Measurements from ENCODE around the gene SGTB.

The SGTB gene, protein sequence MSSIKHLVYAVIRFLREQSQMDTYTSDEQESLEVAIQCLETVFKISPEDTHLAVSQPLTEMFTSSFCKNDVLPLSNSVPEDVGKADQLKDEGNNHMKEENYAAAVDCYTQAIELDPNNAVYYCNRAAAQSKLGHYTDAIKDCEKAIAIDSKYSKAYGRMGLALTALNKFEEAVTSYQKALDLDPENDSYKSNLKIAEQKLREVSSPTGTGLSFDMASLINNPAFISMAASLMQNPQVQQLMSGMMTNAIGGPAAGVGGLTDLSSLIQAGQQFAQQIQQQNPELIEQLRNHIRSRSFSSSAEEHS

DNA sequence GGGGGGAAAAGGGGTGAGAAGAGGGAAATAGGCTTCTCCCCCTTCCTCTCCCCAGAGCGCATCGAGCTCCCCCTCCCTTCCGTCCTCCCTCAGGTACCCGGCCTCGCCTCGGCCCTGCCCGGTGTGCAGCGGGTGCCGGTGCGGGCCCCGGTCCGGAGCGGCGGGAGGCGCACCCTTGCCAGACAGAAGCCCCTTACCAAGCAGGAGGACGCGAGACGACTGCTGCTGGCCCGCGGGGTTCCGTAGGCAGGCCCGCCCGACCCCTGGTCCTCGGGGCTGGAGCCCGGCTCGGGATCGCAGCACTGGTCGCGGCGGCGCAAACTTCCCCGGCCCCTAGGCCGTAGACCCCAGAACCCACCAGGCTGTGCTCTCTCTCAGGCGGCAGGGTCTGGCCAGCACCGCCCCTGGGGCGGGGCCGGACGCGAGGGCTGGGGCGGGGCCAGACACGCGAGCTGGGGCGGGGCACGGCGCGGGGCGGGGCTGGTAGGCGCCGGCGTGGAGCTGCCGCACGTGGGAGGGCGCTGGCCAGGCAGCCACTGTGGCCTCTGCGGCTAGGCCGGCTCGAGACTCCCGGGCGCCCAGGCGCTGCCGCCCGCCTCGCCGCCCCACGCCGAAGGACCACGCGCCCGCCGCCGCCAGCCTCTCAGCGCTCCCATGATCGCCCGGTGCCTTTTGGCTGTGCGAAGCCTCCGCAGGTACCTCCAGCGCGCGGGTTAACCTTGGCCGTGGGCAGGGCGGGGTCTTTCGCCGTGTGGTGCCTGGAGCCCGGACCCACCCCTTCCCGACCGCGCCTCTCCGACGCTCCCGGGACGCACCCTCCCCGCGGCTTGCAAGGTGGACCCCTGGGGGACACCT lies at the start of gene SGTB, which contains the start of gene NLN:
Gene SGTB, minus strand, starts transcription at position 390 of the 855 bp plus-strand sequence. CDS start 1,302 bp downstream, outside the sequence.
Gene NLN, plus strand, starts transcription at position 486 of the 855 bp plus-strand sequence. Its CDS starts 169 bp downstream, at position 655.
- TF ChIP-seq FOXM1 (IDR thresholded peaks at IDR 0.05; ENCODE audit: borderline replicate concordance, low read depth) (no peak), EP300 (IDR thresholded peaks at IDR 0.05; ENCODE audit: borderline replicate concordance) (no peak), TCF12 (IDR thresholded peaks at IDR 0.05; ENCODE audit: low read depth) (no peak; the same call in 1 of the 2 replicates), ZBTB7A (IDR thresholded peaks at IDR 0.05; ENCODE audit: low read depth) (peak; percentile 91), EGR1 (IDR thresholded peaks at IDR 0.05) (no peak), YY1 (IDR thresholded peaks at IDR 0.05; ENCODE audit: low read depth) (no peak), RAD21 (IDR thresholded peaks at IDR 0.05; ENCODE audit: low read depth) (no peak), NFIC (IDR thresholded peaks at IDR 0.05) (no peak; the same call in 1 of the 2 replicates), TEAD4 (IDR thresholded peaks at IDR 0.05) (no peak), CEBPB (IDR thresholded peaks at IDR 0.05) (no peak), TAF1 (IDR thresholded peaks at IDR 0.05; ENCODE audit: low read depth) (no peak; the same call in 1 of the 2 replicates), CREB1 (IDR thresholded peaks at IDR 0.05; ENCODE audit: low read depth) (no peak)
- TF ChIP-seq, protein P1, sequence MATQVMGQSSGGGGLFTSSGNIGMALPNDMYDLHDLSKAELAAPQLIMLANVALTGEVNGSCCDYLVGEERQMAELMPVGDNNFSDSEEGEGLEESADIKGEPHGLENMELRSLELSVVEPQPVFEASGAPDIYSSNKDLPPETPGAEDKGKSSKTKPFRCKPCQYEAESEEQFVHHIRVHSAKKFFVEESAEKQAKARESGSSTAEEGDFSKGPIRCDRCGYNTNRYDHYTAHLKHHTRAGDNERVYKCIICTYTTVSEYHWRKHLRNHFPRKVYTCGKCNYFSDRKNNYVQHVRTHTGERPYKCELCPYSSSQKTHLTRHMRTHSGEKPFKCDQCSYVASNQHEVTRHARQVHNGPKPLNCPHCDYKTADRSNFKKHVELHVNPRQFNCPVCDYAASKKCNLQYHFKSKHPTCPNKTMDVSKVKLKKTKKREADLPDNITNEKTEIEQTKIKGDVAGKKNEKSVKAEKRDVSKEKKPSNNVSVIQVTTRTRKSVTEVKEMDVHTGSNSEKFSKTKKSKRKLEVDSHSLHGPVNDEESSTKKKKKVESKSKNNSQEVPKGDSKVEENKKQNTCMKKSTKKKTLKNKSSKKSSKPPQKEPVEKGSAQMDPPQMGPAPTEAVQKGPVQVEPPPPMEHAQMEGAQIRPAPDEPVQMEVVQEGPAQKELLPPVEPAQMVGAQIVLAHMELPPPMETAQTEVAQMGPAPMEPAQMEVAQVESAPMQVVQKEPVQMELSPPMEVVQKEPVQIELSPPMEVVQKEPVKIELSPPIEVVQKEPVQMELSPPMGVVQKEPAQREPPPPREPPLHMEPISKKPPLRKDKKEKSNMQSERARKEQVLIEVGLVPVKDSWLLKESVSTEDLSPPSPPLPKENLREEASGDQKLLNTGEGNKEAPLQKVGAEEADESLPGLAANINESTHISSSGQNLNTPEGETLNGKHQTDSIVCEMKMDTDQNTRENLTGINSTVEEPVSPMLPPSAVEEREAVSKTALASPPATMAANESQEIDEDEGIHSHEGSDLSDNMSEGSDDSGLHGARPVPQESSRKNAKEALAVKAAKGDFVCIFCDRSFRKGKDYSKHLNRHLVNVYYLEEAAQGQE (IDR thresholded peaks at IDR 0.05; ENCODE audit: low read depth): no peak
- TF ChIP-seq, protein P2, sequence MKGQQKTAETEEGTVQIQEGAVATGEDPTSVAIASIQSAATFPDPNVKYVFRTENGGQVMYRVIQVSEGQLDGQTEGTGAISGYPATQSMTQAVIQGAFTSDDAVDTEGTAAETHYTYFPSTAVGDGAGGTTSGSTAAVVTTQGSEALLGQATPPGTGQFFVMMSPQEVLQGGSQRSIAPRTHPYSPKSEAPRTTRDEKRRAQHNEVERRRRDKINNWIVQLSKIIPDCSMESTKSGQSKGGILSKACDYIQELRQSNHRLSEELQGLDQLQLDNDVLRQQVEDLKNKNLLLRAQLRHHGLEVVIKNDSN (IDR thresholded peaks at IDR 0.05): peak; percentile 62; the same call in 1 of the 2 replicates
- TF ChIP-seq, protein P3, sequence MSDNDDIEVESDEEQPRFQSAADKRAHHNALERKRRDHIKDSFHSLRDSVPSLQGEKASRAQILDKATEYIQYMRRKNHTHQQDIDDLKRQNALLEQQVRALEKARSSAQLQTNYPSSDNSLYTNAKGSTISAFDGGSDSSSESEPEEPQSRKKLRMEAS (IDR thresholded peaks at IDR 0.05): peak; percentile 84

DNA sequence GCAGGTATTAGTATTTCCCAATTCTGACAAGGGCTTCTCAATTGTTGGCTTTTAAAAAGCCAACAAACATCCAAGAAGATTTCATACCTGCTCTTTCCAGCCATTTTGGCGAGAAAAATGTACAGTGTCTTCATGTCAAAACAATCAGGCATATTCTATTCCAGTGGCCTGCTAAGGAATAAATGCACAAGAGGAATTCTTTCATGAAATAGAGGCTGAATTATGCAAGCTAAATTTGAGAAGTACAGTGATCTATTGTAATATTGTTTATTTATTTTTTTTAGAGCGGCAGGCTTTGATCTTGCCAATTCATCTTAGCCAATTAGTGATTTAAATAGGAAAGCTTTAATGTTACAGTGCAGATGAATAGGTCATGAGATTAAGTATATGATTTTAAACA lies 49.4 kb upstream of the SGTB start:
- TF ChIP-seq TCF12 (IDR thresholded peaks at IDR 0.05; ENCODE audit: low read depth) (no peak), EP300 (IDR thresholded peaks at IDR 0.05; ENCODE audit: borderline replicate concordance) (no peak)

DNA sequence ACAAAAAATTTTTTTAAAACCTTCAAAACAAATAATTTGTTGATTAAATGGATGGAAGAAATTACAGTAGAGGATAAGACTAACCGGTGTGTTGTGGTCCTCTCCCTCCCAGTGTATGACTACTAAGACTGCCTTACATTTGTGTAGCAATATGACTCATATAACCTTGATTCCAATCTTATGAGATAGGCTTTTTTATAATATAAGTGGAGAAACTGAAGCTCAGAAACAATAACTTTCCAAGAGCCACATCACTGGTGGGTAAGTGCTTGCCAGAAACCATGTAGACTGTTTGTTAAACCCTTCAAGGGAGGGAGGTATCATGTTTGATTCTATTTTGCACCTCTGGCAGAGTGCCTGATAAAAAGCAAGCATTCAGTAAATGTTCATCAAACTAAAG lies 47.6 kb upstream of the SGTB start:
- TF ChIP-seq YY1 (IDR thresholded peaks at IDR 0.05; ENCODE audit: low read depth) (no peak), RAD21 (IDR thresholded peaks at IDR 0.05; ENCODE audit: low read depth) (no peak), CREB1 (IDR thresholded peaks at IDR 0.05; ENCODE audit: low read depth) (no peak)

DNA sequence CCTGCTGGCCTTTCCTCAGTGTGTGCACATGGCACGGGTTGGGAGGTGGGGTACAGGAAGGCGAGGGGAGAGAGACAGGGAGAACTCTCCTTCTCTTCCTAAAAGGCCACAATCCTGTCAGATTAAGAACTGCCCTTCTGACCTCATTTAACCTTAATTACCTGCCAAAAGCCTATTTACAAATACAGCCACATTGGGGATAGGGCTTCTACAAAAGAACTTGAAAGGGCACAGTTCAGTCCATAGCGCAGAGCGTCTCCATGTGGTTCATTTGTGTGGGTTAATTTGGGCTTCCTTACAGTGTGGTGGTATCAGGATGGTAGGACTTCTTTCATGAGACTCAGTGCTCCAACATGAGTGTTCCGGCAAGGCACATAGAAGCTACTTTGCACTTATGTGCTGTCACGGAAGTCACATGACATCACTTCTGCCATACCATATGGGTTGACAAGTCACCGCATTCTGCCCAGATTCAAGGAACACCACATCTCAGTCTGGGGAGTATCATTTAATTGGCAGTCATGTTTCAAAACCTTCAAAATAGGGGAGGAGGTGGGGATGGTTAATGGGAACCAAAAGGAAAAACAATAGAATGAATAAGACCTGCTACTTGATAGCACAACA lies 46.9 kb upstream of the SGTB start:
- TF ChIP-seq ZBTB7A (IDR thresholded peaks at IDR 0.05; ENCODE audit: low read depth) (no peak), TEAD4 (IDR thresholded peaks at IDR 0.05) (no peak), TAF1 (IDR thresholded peaks at IDR 0.05; ENCODE audit: low read depth) (no peak), NFIC (IDR thresholded peaks at IDR 0.05) (no peak), FOXM1 (IDR thresholded peaks at IDR 0.05; ENCODE audit: borderline replicate concordance, low read depth) (no peak)
- TF ChIP-seq, protein P2 (IDR thresholded peaks at IDR 0.05): 0 out of 2 replicates have a peak, but pooled peaks have one; percentile 18

DNA sequence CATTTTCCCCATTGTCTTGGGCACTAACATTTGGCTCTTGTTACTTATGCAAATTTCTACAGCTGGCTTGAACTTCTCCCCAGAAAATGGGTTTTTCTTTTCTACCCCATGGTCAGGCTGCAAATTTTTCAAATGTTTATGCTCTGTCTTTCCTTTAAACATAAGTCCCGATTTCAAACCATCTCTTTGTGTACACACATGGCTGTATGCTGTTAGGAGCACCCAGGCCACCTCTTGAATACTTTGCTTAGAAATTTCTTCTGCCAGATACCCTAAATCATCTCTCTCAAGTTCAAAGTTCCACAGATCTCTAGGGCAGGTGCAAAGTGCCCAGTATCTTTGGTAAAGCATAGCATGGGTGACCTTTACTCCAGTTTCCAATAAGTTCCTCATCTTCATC lies 45.7 kb upstream of the SGTB start:
- TF ChIP-seq CREB1 (IDR thresholded peaks at IDR 0.05; ENCODE audit: low read depth) (no peak), NFIC (IDR thresholded peaks at IDR 0.05) (no peak)
- TF ChIP-seq, protein P1 (IDR thresholded peaks at IDR 0.05; ENCODE audit: low read depth): no peak

DNA sequence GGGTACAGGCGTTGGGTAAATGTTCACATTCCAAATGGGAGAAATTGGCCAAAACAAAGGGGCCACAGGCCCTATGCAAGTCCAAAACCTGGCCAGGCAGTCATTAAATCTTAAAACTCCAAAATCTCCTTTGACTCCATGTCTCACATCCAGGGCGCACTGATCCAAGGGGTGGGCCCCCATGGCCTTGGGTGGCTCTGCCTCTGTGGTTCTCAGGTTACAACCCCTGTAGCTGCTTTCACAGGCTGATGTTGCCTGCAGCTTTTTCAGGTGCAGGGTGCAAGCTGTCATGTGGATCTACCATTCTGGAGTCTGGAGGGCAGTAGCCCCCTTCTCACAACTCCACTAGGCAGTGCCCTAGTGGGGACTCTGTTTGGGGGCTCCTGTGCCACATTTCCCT lies 44.9 kb upstream of the SGTB start:
- TF ChIP-seq, protein P2 (IDR thresholded peaks at IDR 0.05): no peak
- TF ChIP-seq TCF12 (IDR thresholded peaks at IDR 0.05; ENCODE audit: low read depth): no peak
- TF ChIP-seq CEBPB (IDR thresholded peaks at IDR 0.05): no peak
- no peak for TF ChIP-seq FOXM1 (IDR thresholded peaks at IDR 0.05; ENCODE audit: borderline replicate concordance, low read depth)
- TF ChIP-seq TEAD4 (IDR thresholded peaks at IDR 0.05): no peak
- no peak for TF ChIP-seq EP300 (IDR thresholded peaks at IDR 0.05; ENCODE audit: borderline replicate concordance)
- no peak for TF ChIP-seq YY1 (IDR thresholded peaks at IDR 0.05; ENCODE audit: low read depth)
- TF ChIP-seq, protein P1 (IDR thresholded peaks at IDR 0.05; ENCODE audit: low read depth): no peak
- no peak for TF ChIP-seq EGR1 (IDR thresholded peaks at IDR 0.05)
- TF ChIP-seq, protein P3 (IDR thresholded peaks at IDR 0.05): no peak
- TF ChIP-seq ZBTB7A (IDR thresholded peaks at IDR 0.05; ENCODE audit: low read depth): no peak
- TF ChIP-seq TAF1 (IDR thresholded peaks at IDR 0.05; ENCODE audit: low read depth): no peak
- TF ChIP-seq NFIC (IDR thresholded peaks at IDR 0.05): no peak

All from Ishikawa (cell line).